GM18909 (cell line): ENCODE results near the gene ROGDI.

Experiments used
- ATAC-seq: cut with Tn5 transposase; IDR thresholded peaks from one replicate; pipeline ENCODE4 v1.9.1; 2021; ENCODE audit warnings: mild to moderate bottlenecking; ENCODE audit not compliant: unreplicated experiment, poor library complexity

The ROGDI gene

GRCh38 chr16:4814542-4815173, 12.2 kb upstream of the ROGDI start:
- ATAC-seq, result no peak

DNA sequence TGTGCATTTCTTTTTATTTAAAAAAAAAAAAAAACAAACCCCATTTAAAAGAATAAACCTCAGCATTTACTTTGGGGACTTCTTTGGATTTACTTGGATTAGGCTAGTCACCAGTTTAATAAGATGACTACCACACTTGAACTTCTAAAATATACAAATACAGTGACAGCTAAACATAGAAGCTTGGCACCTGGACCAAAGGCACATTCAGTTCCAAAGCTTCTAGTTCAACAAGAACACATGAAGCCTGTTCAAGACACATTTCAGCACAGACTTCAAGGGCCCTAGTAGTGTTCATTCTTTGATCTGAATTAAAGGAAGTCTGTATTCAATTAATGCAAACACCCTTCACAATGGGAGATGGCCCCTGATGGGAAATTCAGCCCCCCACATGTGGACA, 11.6 kb upstream of the ROGDI start:
- no peak for ATAC-seq

- no peak for ATAC-seq
Measured at GRCh38 chr16:4813251-4814003, 11.0 kb upstream of the ROGDI start.

- ATAC-seq, result no peak
Measured at GRCh38 chr16:4811773-4812172, 9.3 kb upstream of the ROGDI start.

DNA sequence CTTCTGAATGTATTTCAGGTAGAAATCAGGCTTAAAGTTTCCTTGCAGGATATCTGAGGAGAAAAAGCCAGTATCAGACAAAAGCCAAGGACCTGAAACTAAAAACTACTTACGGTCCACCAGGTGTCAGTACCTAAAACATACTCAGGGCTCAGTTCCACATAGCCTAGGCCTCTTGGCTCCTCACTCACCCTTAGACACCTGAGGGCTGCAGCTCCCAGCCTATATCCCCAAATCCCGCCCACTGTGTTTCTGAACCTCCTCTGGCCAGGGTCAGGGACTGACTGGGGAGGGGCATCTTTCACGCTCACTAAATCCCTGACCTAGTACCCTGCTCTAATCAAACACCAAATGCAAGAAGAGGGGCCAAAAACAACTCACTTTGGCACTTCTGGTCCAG, 8.8 kb upstream of the ROGDI start:
- ATAC-seq, result no peak

GRCh38 chr16:4806280-4806679, 3.8 kb upstream of the ROGDI start:
- no peak for ATAC-seq

- no peak for ATAC-seq
Measured at GRCh38 chr16:4805231-4805630, 2.8 kb upstream of the ROGDI start.

DNA sequence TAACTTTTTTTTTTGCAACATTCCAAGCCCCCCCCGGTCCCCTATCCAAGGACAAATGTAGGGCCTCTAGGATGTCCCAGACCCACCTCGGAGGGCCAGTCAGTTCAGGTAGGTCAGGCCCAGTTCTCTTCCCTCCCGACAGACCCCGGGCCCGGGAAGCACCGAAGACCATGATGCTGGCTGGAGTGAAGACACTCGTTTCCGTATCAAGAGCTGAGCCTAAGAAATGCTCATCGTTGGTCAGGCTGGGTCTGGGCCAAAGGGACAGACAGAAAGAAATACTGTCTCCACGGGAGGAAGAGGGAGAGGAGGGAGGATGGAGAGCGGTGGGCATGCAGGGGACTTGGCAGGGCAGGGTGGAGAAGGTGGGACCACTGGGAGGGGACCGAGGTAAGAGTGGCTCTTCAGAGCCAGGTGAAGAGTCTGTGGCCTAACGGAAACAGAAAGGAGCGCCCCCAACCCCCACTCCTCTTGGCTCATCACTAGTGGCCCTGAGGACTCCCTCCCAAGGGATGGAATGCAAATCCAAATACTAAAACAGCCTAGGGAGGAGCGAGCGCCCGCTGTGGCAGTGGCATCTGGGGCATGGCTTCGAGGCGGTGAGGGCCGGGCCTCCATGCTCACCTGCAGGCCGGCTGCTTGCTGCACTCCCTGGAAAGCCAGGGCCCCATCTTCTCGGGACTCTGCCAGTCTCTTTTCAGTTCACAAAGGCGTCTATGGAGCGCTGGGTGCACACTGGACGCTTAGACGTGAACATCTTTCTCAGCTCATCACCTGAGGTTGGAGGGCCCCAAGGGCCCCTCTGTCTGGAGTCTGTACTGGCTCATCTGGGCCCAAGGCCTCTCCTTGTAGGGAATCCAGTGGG, 1.7 kb upstream of the ROGDI start:
- ATAC-seq, result no peak

DNA sequence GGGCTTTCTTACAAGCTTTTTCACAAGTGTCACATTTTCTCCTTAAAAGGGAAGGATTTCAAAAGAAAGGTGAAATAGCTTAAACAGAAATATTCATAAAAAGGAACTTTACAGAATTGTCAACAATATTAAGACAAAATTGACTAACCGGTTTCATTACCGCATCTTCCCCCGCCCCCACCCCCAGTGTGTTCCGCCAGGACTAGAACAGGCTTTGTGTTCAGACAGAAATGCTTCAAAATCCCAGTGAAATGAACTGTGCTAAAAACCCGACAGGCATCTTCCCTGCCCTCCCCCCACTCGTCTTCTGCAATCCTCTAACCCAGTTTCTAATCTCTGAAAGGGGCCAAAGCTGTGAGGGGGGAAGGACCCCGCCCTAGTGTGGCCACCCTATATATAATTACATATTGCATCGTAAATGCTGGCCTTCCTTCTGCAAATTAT, 990 bp upstream of the ROGDI start:
- ATAC-seq, result no peak

GRCh38 chr16:4802659-4803287, 340 bp upstream of the ROGDI start:
- ATAC-seq, result peak; percentile 91

DNA sequence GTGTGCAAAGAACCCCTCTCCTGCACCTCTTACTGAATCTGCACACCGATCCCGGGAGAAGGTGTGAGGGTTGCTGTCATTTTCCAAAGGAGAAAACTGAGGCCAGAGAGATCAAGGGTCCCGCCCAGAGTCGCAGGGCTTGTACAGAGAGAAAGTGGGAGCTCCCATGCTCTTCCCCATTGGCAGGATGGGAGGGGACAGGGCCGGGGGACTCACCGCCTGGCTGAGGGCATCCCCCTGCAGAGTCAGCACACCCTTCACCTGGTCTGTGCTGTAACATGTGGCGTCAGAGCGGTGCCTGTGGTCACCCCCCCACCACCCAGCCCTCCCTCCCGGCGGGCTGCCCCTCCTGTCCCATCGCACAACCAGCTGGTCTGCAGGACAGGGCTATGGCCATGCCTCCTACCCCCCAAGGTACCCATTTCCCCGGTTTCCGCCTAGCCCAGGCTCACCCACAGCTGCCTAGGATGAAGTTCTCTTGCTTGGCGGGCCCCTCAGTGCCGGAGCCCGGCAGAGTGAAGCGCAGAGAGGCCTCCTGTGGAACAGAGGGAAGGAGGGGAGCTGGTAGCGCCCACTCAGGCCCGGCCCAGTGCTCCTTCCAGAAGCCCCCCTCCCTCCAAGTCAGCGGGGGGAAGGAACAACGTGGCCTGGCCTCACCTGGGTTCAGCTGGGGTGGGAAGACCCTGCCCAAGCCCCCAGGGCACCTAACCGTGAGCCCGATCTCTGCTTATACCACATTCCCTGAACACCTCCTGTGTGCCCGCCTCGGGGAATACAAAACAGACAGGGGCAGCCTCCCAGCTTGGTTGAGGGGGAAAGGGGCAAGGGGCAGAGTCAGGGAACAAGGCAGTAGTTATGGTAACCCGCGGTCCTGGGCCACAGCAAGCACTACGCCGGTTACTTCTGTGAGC, 1.1 kb downstream of the ROGDI start:
- ATAC-seq, result no peak

DNA sequence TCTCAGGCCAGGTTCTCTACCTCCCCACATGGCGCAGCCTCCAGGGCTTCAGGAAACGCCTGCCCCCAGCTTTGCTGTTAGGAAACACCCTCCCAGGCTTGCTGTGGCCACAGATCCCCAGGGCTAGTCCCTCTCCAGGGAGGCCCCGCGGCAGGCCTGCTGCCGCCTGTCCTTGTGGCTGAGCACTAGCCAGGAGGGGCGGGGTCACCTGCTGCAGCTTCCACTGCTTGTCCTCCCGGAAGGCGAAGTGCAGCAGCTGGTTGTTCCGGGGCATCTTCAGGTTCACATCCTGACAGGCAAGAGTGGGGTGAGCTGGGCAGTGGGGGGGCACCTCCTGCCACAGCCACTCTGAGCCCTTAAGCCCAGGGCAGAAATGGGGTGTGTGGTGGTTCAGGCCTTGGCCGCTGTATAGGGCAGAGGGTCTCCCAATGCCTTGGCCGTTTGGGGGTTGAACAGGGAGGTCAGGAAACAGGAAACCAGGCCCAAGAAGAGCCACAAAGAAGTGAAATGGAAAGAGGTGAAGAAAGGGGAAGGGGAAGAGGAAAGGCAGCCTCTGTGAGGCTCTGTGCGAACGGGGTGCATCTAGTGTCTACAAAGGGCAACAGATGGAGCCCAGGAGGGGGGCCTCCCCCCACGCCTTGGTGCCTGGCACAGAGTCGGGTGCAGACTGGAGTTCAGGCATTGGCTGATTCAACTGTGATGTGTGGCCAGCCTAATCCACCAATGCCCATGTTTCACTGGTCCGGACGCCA, 2.0 kb downstream of the ROGDI start:
- no peak for ATAC-seq

DNA sequence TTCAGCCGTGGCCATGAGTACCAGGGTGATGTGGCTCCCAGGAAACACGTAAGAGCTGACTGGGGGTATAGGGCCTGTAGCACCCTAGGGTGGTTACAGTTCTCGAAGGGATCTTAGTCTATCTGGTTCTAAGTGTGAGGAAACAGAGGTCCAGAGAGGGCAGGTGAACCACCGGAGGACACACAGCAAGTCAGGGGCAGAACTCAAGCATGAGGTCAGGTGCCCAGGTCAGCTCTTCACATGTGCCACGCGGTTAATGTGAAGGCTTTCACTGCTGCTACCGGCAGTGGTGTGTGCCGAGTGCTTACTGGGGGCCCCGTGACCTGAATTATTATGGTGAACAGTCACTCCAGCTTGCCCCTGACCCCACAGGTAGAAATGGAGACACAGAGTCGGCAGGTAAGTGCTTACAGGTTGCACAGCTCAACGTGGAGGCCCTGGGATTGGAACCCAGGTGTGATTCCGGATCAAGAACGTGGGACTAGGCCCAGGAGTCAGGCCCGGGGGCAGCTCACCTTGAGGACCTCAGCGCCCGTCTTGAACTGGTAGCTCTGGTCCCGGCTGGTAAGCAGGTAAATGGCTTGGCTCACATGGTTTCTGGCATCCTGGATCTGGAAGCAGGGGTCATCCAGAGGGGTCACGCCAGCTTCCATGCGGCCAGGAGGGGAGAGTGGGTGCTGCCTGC, 3.1 kb downstream of the ROGDI start:
- no peak for ATAC-seq

- ATAC-seq, result no peak
Measured at GRCh38 chr16:4798456-4798855, 4.0 kb downstream of the ROGDI start.

- ATAC-seq, result no peak
Measured at GRCh38 chr16:4797805-4798252, 4.6 kb downstream of the ROGDI start.

DNA sequence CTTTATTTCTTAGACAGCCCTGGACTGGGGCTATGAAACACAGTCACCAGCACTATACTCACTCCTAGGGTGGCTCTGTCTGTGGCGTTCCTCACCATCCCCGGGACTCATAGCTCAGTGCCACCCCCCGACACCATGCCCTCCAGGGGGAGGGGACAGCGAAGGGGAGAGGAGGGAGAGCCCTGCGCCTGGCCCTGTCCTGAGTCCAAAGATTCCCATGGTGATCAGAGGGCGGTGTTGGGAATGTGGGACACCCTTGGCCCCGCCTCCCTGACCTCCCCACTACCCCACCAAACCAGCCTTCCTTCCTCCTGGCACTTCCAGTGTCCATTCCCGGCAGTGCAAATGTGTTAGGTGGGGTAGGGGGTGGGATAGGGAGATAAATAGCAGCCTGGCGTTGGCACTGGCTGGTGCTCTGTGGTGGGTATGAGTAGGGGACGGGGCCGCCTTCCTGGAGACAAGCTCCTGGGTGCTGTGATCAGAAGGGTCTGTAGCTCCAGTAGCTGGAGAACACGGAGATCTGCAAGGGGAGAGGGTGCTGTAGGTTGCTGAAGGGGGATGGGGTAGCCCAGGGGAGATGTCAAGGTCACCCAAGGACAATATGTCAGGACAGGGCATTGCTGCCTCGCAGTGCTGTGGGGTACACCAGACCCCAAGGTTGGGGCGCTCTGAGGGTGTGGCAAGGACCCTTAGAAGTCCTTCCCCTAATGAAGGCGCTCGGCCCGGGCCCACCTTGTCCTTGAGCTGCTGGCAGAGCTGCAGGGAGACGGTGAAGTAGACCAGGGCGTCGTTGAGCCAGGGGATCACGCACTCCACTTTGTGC, 5.2 kb downstream of the ROGDI start:
- no peak for ATAC-seq

- no peak for ATAC-seq
Measured at GRCh38 chr16:4795828-4796572, 6.4 kb downstream of the ROGDI start.
